ENCODE data around the gene PHLDA1. TPM values are rescaled to one million over a fixed set of nuclear protein-coding genes. Genes with fewer than 3 reads are reported as not detected.

The PHLDA1 gene
- total RNA-seq, 1 donor from 2014 or later: 12.1 TPM

DNA sequence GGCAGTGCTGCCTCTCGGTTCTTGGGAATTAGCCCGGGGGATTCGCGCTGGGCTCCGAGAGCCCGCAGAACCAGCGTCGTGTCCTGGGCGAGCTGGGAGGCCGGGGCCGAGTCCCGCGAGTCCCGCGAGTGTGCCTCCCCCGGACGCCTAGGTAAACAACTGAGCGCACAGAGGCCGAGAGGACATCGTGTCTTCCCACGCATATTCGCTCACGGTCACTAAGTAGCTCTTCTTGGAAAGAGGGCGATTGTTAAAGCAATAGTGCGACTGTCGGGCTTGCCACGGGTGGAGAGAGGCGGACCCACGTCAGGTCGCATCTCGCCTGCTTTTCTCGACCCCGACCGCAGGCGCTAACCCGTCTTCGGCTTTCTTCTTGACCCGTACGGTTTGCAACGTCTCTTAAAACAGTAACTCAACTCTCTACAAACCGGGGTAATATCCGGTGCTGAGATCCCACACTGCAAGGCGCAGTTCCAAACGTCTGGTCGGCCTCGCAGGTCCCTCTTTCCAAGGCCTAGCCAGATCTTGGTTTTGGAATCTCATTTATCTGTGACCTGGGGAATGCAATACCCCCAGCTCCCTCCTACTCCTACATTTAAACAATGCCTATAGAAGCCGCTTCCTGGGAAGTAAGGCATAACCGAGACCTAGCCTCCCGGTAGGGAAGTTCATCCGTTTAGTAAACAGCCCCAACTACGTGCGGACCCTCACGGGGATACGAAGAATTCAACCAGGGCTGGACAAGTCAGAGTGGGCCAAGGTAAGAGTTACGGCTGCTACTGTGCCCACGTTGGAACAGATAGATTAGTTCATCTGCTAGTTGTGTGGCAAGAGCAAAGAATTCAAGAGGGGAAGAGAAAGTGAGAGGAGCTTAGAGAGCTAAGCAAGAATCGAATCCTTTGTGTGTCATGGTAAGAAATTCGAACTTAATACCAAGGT, 736 bp upstream of the PHLDA1 start:
- H3K4me1 Mint-ChIP-seq (ENCODE audit: low read depth): peaks cover 48% of the 10 kb centered on the region
- peaks cover 1% of the 10 kb centered on the region for H3K36me3 Mint-ChIP-seq (ENCODE audit: low read depth)
- no peaks in the 10 kb centered on the region for H3K27me3 Mint-ChIP-seq (ENCODE audit: low read depth)
- DNase-seq (ENCODE audit: low spot score): no peak
- H3K9me3 Mint-ChIP-seq (ENCODE audit: low read depth): no peaks in the 10 kb centered on the region
- H3K4me3 Mint-ChIP-seq (ENCODE audit: unreplicated experiment): peak overlapping the region; percentile 94
- TF ChIP-seq, protein P1, sequence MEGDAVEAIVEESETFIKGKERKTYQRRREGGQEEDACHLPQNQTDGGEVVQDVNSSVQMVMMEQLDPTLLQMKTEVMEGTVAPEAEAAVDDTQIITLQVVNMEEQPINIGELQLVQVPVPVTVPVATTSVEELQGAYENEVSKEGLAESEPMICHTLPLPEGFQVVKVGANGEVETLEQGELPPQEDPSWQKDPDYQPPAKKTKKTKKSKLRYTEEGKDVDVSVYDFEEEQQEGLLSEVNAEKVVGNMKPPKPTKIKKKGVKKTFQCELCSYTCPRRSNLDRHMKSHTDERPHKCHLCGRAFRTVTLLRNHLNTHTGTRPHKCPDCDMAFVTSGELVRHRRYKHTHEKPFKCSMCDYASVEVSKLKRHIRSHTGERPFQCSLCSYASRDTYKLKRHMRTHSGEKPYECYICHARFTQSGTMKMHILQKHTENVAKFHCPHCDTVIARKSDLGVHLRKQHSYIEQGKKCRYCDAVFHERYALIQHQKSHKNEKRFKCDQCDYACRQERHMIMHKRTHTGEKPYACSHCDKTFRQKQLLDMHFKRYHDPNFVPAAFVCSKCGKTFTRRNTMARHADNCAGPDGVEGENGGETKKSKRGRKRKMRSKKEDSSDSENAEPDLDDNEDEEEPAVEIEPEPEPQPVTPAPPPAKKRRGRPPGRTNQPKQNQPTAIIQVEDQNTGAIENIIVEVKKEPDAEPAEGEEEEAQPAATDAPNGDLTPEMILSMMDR (IDR thresholded peaks at IDR 0.05): no peak
- peak overlapping the region; percentile 97 for H3K27ac Mint-ChIP-seq (ENCODE audit: unreplicated experiment)

- peak overlapping the region; percentile 94 for H3K4me3 Mint-ChIP-seq (ENCODE audit: unreplicated experiment)
- no peaks in the 10 kb centered on the region for H3K9me3 Mint-ChIP-seq (ENCODE audit: low read depth)
- TF ChIP-seq, protein P1 (IDR thresholded peaks at IDR 0.05): no peak
- peaks cover 56% of the 10 kb centered on the region for H3K4me1 Mint-ChIP-seq (ENCODE audit: low read depth)
- no peaks in the 10 kb centered on the region for H3K27me3 Mint-ChIP-seq (ENCODE audit: low read depth)
- no peak for DNase-seq (ENCODE audit: low spot score)
- peaks cover 1% of the 10 kb centered on the region for H3K36me3 Mint-ChIP-seq (ENCODE audit: low read depth)
- peak overlapping the region; percentile 90 for H3K27ac Mint-ChIP-seq (ENCODE audit: unreplicated experiment)
These were observed 529 bp downstream of the PHLDA1 start for GRCh38 chr12:76031081-76031413.

GRCh38 chr12:76030341-76031080, 1.1 kb downstream of the PHLDA1 start:
- Mint-ChIP-seq H3K27ac (ENCODE audit: unreplicated experiment) (peak overlapping the region; percentile 90), H3K4me1 (ENCODE audit: low read depth) (peaks cover 61% of the 10 kb centered on the region)
- no peak for DNase-seq (ENCODE audit: low spot score)

DNA sequence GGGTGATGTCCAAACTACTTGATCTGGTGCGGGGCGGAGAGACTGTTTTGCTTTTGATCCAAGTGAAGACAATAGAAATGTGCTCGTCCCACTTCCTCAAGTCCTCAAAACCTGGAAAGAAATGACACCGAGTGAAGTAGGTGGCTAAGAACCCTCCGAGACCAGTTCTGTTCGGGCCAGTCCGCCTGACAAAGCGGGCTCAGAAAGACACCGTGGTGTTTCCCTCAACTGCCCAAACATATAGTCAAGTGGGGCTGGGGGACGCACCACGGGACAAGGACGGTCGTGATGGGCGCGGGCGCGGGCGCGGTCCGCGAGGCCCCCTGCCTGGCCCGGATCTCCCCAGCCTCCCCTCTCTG, 1.6 kb downstream of the PHLDA1 start:
- Mint-ChIP-seq H3K27ac (ENCODE audit: unreplicated experiment) (peak overlapping the region; percentile 90), H3K36me3 (ENCODE audit: low read depth) (peaks cover 1% of the 10 kb centered on the region), H3K4me3 (ENCODE audit: unreplicated experiment) (peak overlapping the region; percentile 94), H3K9me3 (ENCODE audit: low read depth) (no peaks in the 10 kb centered on the region), H3K27me3 (ENCODE audit: low read depth) (no peaks in the 10 kb centered on the region), H3K4me1 (ENCODE audit: low read depth) (peaks cover 67% of the 10 kb centered on the region)
- DNase-seq (ENCODE audit: low spot score): no peak
- TF ChIP-seq, protein P1 (IDR thresholded peaks at IDR 0.05): no peak

More at GRCh38 chr12:76030341-76031080, 1.1 kb downstream of the PHLDA1 start:
- peaks cover 1% of the 10 kb centered on the region for H3K36me3 Mint-ChIP-seq (ENCODE audit: low read depth)
- H3K27me3 Mint-ChIP-seq (ENCODE audit: low read depth): no peaks in the 10 kb centered on the region
- H3K4me3 Mint-ChIP-seq (ENCODE audit: unreplicated experiment): peak overlapping the region; percentile 94
- TF ChIP-seq, protein P1 (IDR thresholded peaks at IDR 0.05): no peak
- H3K9me3 Mint-ChIP-seq (ENCODE audit: low read depth): no peaks in the 10 kb centered on the region

DNA sequence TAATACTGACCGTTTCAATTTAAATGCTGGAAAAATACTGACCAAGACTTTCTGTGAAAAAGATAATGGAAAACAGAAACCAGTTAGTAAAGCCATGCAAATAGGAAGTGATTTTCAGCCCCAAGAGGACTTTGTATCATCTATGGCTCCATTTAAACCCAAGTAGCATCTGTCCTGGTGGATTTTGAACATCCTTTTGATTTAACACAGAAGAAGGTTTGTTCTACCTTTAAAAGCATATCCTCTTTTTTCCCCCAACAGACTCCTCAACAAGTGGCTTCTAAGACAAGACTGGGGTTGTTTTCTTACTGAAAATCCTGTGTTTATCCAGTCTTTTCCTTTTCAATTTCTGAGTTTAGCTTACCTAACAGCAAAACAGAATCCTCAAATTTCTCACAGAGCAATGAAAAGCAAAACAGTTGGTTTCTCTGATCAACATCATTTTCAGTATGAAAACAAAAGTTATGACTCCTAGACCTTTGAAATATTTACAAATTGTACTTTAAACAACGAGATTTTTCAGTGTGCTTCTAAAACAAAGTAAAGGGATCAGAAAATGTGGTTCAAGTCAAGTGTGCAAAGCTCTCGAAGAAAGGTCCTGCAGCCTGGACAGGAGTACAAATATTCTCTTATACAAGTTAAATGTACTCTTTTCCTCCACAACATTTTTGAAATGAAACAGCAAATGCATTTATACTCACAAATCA, 2.9 kb downstream of the PHLDA1 start:
- H3K4me3 Mint-ChIP-seq (ENCODE audit: unreplicated experiment): peak overlapping the region; percentile 94
- peaks cover 1% of the 10 kb centered on the region for H3K36me3 Mint-ChIP-seq (ENCODE audit: low read depth)
- TF ChIP-seq, protein P1 (IDR thresholded peaks at IDR 0.05): no peak
- peak overlapping the region; percentile 3 for H3K27ac Mint-ChIP-seq (ENCODE audit: unreplicated experiment)
- DNase-seq (ENCODE audit: low spot score): no peak
- H3K27me3 Mint-ChIP-seq (ENCODE audit: low read depth): no peaks in the 10 kb centered on the region
- peaks cover 69% of the 10 kb centered on the region for H3K4me1 Mint-ChIP-seq (ENCODE audit: low read depth)
- H3K9me3 Mint-ChIP-seq (ENCODE audit: low read depth): no peaks in the 10 kb centered on the region
